GM18508 (cell line): ENCODE data around the gene CUX1.
"Not testable (repeated sequence)": the region's sequence is repeated elsewhere in the genome, so short reads cannot be mapped to it uniquely, and the experiment has no call there.

ENCODE experiments used
- ATAC-seq: cut with Tn5 transposase; IDR thresholded peaks from one replicate; pipeline ENCODE4 v1.9.1; 2021; ENCODE audit warnings: moderate number of reproducible peaks; ENCODE audit not compliant: insufficient read depth, unreplicated experiment

Gene CUX1

GRCh38 chr7:102050864-102051460 is 233.5 kb downstream of the CUX1 start:
- no peak for ATAC-seq

- ATAC-seq: not testable (repeated sequence)
Measured at GRCh38 chr7:102051736-102052135, 234.3 kb downstream of the CUX1 start.

GRCh38 chr7:102054158-102054557 is 236.7 kb downstream of the CUX1 start:
- ATAC-seq: no peak

- ATAC-seq: no peak
Measured at GRCh38 chr7:102055181-102055976, 238.0 kb downstream of the CUX1 start.

- no peak for ATAC-seq
Measured at GRCh38 chr7:102059524-102059923, 242.1 kb downstream of the CUX1 start.

GRCh38 chr7:102061354-102061945 is 244.0 kb downstream of the CUX1 start:
- no peak for ATAC-seq

GRCh38 chr7:102061981-102062390 is 244.6 kb downstream of the CUX1 start:
- ATAC-seq: no peak

GRCh38 chr7:102063690-102064180 is 246.3 kb downstream of the CUX1 start:
- no peak for ATAC-seq

- ATAC-seq: no peak
Measured at GRCh38 chr7:102064361-102065025, 247.1 kb downstream of the CUX1 start.

- ATAC-seq: no peak
Measured at GRCh38 chr7:102065226-102065625, 247.8 kb downstream of the CUX1 start.

GRCh38 chr7:102066476-102066875 is 249.1 kb downstream of the CUX1 start:
- ATAC-seq: no peak

- ATAC-seq: no peak
Measured at GRCh38 chr7:102068846-102069245, 251.4 kb downstream of the CUX1 start.

GRCh38 chr7:102069931-102070629 is 252.7 kb downstream of the CUX1 start:
- ATAC-seq: no peak

- no peak for ATAC-seq
Measured at GRCh38 chr7:102072003-102072402, 254.6 kb downstream of the CUX1 start.

GRCh38 chr7:102072636-102073209 is 255.3 kb downstream of the CUX1 start:
- no peak for ATAC-seq

- ATAC-seq: no peak
Measured at GRCh38 chr7:102073931-102074880, 256.8 kb downstream of the CUX1 start.

- no peak for ATAC-seq
Measured at GRCh38 chr7:102075126-102075525, 257.7 kb downstream of the CUX1 start.

GRCh38 chr7:102075553-102076135 is 258.2 kb downstream of the CUX1 start:
- no peak for ATAC-seq
